ENCODE results near the gene KCNT1.

GRCh38 chr9:135794057-135794335 is 92.0 kb downstream of the KCNT1 start:
- TF ChIP-seq CTCF (IDR thresholded peaks at IDR 0.05) (no peak), POLR2AphosphoS5 (IDR thresholded peaks at IDR 0.05) (no peak), POLR2A (IDR thresholded peaks at IDR 0.05; ENCODE audit: low read depth) (no peak), EP300 (IDR thresholded peaks at IDR 0.05) (no peak)
